Measurements from ENCODE around the gene EDAR. TPM values are rescaled to one million over a fixed set of nuclear protein-coding genes. Genes with fewer than 3 reads are reported as not detected.

EDAR gene
- total RNA-seq, 2 donors from 2014 or later: not detected

GRCh38 chr2:108941767-108942166 lies 47.3 kb downstream of the EDAR start:
- Histone ChIP-seq H3K27me3 (replicated peaks; ENCODE audit: insufficient read depth) (no peaks in the 10 kb centered on the region), H3K4me3 (no peak overlapping the region), H3K27ac (no peak overlapping the region), H3K9me3 (no peaks in the 10 kb centered on the region), H3K4me1 (ENCODE audit: control insufficient read depth in 1 of 2, low read depth in 2 of 2) (peaks cover 3 to 12% of the 10 kb centered on the region in 2 donors), H3K36me3 (no peaks in the 10 kb centered on the region)
- no peak for TF ChIP-seq CTCF (IDR thresholded peaks at IDR 0.05)
- ATAC-seq (ENCODE audit: insufficient number of reproducible peaks, low FRiP score, low read depth): no peak
- no peak for DNase-seq (ENCODE audit: low spot score)

- no peak overlapping the region for H3K27ac ChIP-seq
- H3K4me3 ChIP-seq: no peak overlapping the region
- no peak for DNase-seq (ENCODE audit: low spot score)
- H3K27me3 ChIP-seq (replicated peaks; ENCODE audit: insufficient read depth): no peaks in the 10 kb centered on the region
- H3K36me3 ChIP-seq: no peaks in the 10 kb centered on the region
- ATAC-seq (ENCODE audit: insufficient number of reproducible peaks, low FRiP score, low read depth): no peak
- no peaks in the 10 kb centered on the region for H3K9me3 ChIP-seq
- no peak for TF ChIP-seq CTCF (IDR thresholded peaks at IDR 0.05)
- H3K4me1 ChIP-seq (ENCODE audit: control insufficient read depth in 1 of 2, low read depth in 2 of 2): peaks cover 3 to 12% of the 10 kb centered on the region in 2 donors
These were observed 47.8 kb downstream of the EDAR start for GRCh38 chr2:108941161-108941665.

- H3K36me3 ChIP-seq: no peaks in the 10 kb centered on the region
- H3K4me3 ChIP-seq: no peak overlapping the region
- no peak for DNase-seq (ENCODE audit: low spot score)
- H3K9me3 ChIP-seq: no peaks in the 10 kb centered on the region
- no peaks in the 10 kb centered on the region for H3K27me3 ChIP-seq (replicated peaks; ENCODE audit: insufficient read depth)
- TF ChIP-seq CTCF (IDR thresholded peaks at IDR 0.05): no peak
- no peak overlapping the region for H3K27ac ChIP-seq
- H3K4me1 ChIP-seq (ENCODE audit: control insufficient read depth in 1 of 2, low read depth in 2 of 2): peaks cover 0 to 6% of the 10 kb centered on the region in 2 donors
- ATAC-seq (ENCODE audit: insufficient number of reproducible peaks, low FRiP score, low read depth): no peak
These were observed 48.9 kb downstream of the EDAR start for GRCh38 chr2:108940156-108940555.

- Histone ChIP-seq H3K9me3 (no peaks in the 10 kb centered on the region), H3K4me1 (ENCODE audit: control insufficient read depth in 1 of 2, low read depth in 2 of 2) (no peaks in the 10 kb centered on the region), H3K4me3 (no peak overlapping the region), H3K36me3 (no peaks in the 10 kb centered on the region), H3K27ac (no peak overlapping the region), H3K27me3 (replicated peaks; ENCODE audit: insufficient read depth) (no peaks in the 10 kb centered on the region)
- DNase-seq (ENCODE audit: low spot score): no peak
- no peak for ATAC-seq (ENCODE audit: insufficient number of reproducible peaks, low FRiP score, low read depth)
- TF ChIP-seq CTCF (IDR thresholded peaks at IDR 0.05): no peak
These were observed 50.8 kb downstream of the EDAR start for GRCh38 chr2:108938077-108938710.

GRCh38 chr2:108937367-108938017 lies 51.5 kb downstream of the EDAR start:
- ATAC-seq (ENCODE audit: insufficient number of reproducible peaks, low FRiP score, low read depth) (no peak), DNase-seq (ENCODE audit: low spot score) (no peak)
- H3K36me3 ChIP-seq: no peaks in the 10 kb centered on the region
- H3K27ac ChIP-seq: no peak overlapping the region
- no peak for TF ChIP-seq CTCF (IDR thresholded peaks at IDR 0.05)
- H3K4me1 ChIP-seq (ENCODE audit: control insufficient read depth in 1 of 2, low read depth in 2 of 2): no peaks in the 10 kb centered on the region
- H3K27me3 ChIP-seq (replicated peaks; ENCODE audit: insufficient read depth): no peaks in the 10 kb centered on the region
- no peak overlapping the region for H3K4me3 ChIP-seq
- no peaks in the 10 kb centered on the region for H3K9me3 ChIP-seq

Data from thoracic aorta (tissue), 2 donors.